HG03095 (cell line): ENCODE results near the gene PRPS1L1.

Experiments
- ATAC-seq: cut with Tn5 transposase; IDR thresholded peaks from one replicate; pipeline ENCODE4 v1.9.1; 2021; ENCODE audit warnings: moderate library complexity; ENCODE audit not compliant: unreplicated experiment

Gene PRPS1L1

GRCh38 chr7:18027628-18028027 is at the start of gene PRPS1L1:
TSS of gene PRPS1L1 (minus strand) at chr7:18027846.
- no peak for ATAC-seq

- no peak for ATAC-seq
Measured at GRCh38 chr7:18076461-18076860, 48.8 kb upstream of the PRPS1L1 start.

GRCh38 chr7:18068745-18069144 is 41.1 kb upstream of the PRPS1L1 start:
- no peak for ATAC-seq

GRCh38 chr7:18064242-18064838 is 36.7 kb upstream of the PRPS1L1 start:
- ATAC-seq, result no peak

- ATAC-seq, result no peak
Measured at GRCh38 chr7:18063149-18063901, 35.7 kb upstream of the PRPS1L1 start.

- no peak for ATAC-seq
Measured at GRCh38 chr7:18059171-18059570, 31.5 kb upstream of the PRPS1L1 start.

GRCh38 chr7:18053941-18054340 is 26.3 kb upstream of the PRPS1L1 start:
- ATAC-seq, result no peak

- ATAC-seq, result no peak
Measured at GRCh38 chr7:18053177-18053928, 25.7 kb upstream of the PRPS1L1 start.

- no peak for ATAC-seq
Measured at GRCh38 chr7:18049262-18049661, 21.6 kb upstream of the PRPS1L1 start.

GRCh38 chr7:18046601-18047000 is 19.0 kb upstream of the PRPS1L1 start:
- ATAC-seq, result no peak

GRCh38 chr7:18045171-18045570 is 17.5 kb upstream of the PRPS1L1 start:
- no peak for ATAC-seq

- no peak for ATAC-seq
Measured at GRCh38 chr7:18041191-18041590, 13.5 kb upstream of the PRPS1L1 start.

GRCh38 chr7:18040196-18040595 is 12.6 kb upstream of the PRPS1L1 start:
- ATAC-seq, result no peak

GRCh38 chr7:18038382-18038781 is 10.7 kb upstream of the PRPS1L1 start:
- ATAC-seq, result no peak

- ATAC-seq, result no peak
Measured at GRCh38 chr7:18037609-18038008, 10.0 kb upstream of the PRPS1L1 start.

GRCh38 chr7:18036783-18037182 is 9.1 kb upstream of the PRPS1L1 start:
- no peak for ATAC-seq

- ATAC-seq, result no peak
Measured at GRCh38 chr7:18030758-18031157, 3.1 kb upstream of the PRPS1L1 start.

GRCh38 chr7:18020138-18020715 is 7.4 kb downstream of the PRPS1L1 start:
- no peak for ATAC-seq

GRCh38 chr7:18019555-18019954 is 8.1 kb downstream of the PRPS1L1 start:
- no peak for ATAC-seq

- ATAC-seq, result no peak
Measured at GRCh38 chr7:18018296-18019215, 9.1 kb downstream of the PRPS1L1 start.
